H1 (cell line): ENCODE data around the gene ZNF524. TPM values are rescaled to one million over a fixed set of nuclear protein-coding genes. Genes with fewer than 3 reads are reported as not detected.

ENCODE experiments used
- ASH2L ChIP-seq: fragments of 200-600, 300-600 bp; sonication (generic); IDR thresholded peaks from one replicate; pipeline ENCODE4 v1.7.1; 2017; ENCODE audit warnings: low read length
- CHD1 ChIP-seq: IDR thresholded peaks from 2 replicates; pipeline ENCODE4 v1.6.1; 2012; ENCODE audit warnings: low read depth, low read length, improper control_type of control experiment
- CHD2 ChIP-seq: IDR thresholded peaks from 2 replicates; pipeline ENCODE4 v1.6.1; 2012; ENCODE audit warnings: low read length, improper control_type of control experiment
- CREB1 ChIP-seq: IDR thresholded peaks from 2 replicates; pipeline ENCODE4 v1.6.1; 2012; ENCODE audit warnings: inconsistent platforms
- EGR1 ChIP-seq: IDR thresholded peaks from 2 replicates; pipeline ENCODE4 v1.6.1; 2011; ENCODE audit warnings: low read depth, low read length, borderline replicate concordance
- HDAC2 ChIP-seq, 2 experiments: fragments of 300-600 bp in 1 of 2; sonication (generic) in 1 of 2; IDR thresholded peaks; 2 replicates each; pipeline ENCODE4 v1.6.1; 2011 to 2012; ENCODE audit warnings: low read depth in 2 of 2, low read length in 2 of 2, mild to moderate bottlenecking in 2 of 2, moderate library complexity in 2 of 2, borderline replicate concordance in 1 of 2, inconsistent platforms in 1 of 2
- HDAC6 ChIP-seq: IDR thresholded peaks from one replicate; pipeline ENCODE4 v1.7.1; 2012; ENCODE audit warnings: low read depth, mild to moderate bottlenecking, inconsistent platforms, low read length, moderate library complexity
- JUND ChIP-seq: IDR thresholded peaks from 2 replicates; pipeline ENCODE4 v1.6.1; 2011; ENCODE audit warnings: mild to moderate bottlenecking, improper control_type of control experiment, low read length
- KDM4A ChIP-seq: IDR thresholded peaks from one replicate; pipeline ENCODE4 v1.7.1; 2012; ENCODE audit warnings: low read depth, mild to moderate bottlenecking, moderate library complexity, low read length, inconsistent platforms; ENCODE audit not compliant: severe bottlenecking
- PHF8 ChIP-seq: fragments of 200-600 bp; sonication (generic); conservative IDR thresholded peaks from 2 replicates; pipeline ENCODE4 v1.7.1; 2012; ENCODE audit warnings: low read depth, mild to moderate bottlenecking, inconsistent platforms, low read length, moderate library complexity
- POLR2AphosphoS5 ChIP-seq: IDR thresholded peaks from 2 replicates; pipeline ENCODE4 v1.6.1; 2011; ENCODE audit warnings: low read depth, low read length
- RAD21 ChIP-seq, 2 experiments: IDR thresholded peaks in 1 of 2; conservative IDR thresholded peaks in 1 of 2; 2 replicates each; pipeline ENCODE4 v1.6.1; 2011; ENCODE audit warnings: low read depth in 2 of 2, low read length in 2 of 2, improper control_type of control experiment in 1 of 2, inconsistent platforms in 1 of 2, mild to moderate bottlenecking in 1 of 2, moderate library complexity in 1 of 2
- RXRA ChIP-seq: IDR thresholded peaks from 2 replicates; pipeline ENCODE4 v1.6.1; 2011; ENCODE audit warnings: low read depth, mild to moderate bottlenecking, low read length, moderate library complexity; ENCODE audit not compliant: insufficient read depth
- SAP30 ChIP-seq: fragments of 300-600 bp; sonication (generic); IDR thresholded peaks from 2 replicates; pipeline ENCODE4 v1.7.1; 2012; ENCODE audit warnings: low read length, moderate library complexity, mild to moderate bottlenecking, inconsistent platforms; ENCODE audit not compliant: insufficient read depth, insufficient replicate concordance
- SIN3A ChIP-seq, 2 experiments: IDR thresholded peaks in 1 of 2; conservative IDR thresholded peaks in 1 of 2; 2 replicates each; pipeline ENCODE4 v1.6.1; 2011 to 2012; ENCODE audit warnings: low read length in 2 of 2, improper control_type of control experiment in 1 of 2, low read depth in 1 of 2, mild to moderate bottlenecking in 1 of 2
- SP1 ChIP-seq: IDR thresholded peaks from 2 replicates; pipeline ENCODE4 v1.6.1; 2011; ENCODE audit warnings: low read depth, low read length
- SP4 ChIP-seq: IDR thresholded peaks from 2 replicates; pipeline ENCODE4 v1.6.1; 2012; ENCODE audit warnings: low read length, inconsistent platforms
- SRF ChIP-seq: IDR thresholded peaks from 2 replicates; pipeline ENCODE4 v1.6.1; 2011; ENCODE audit warnings: mild to moderate bottlenecking, low read depth, low read length, moderate library complexity
- TAF1 ChIP-seq: IDR thresholded peaks from 2 replicates; pipeline ENCODE4 v1.6.1; 2011; ENCODE audit warnings: mild to moderate bottlenecking, low read depth, low read length
- TBP ChIP-seq: IDR thresholded peaks from 2 replicates; pipeline ENCODE4 v1.6.1; 2011; ENCODE audit warnings: low read depth, low read length, improper control_type of control experiment
- YY1 ChIP-seq: IDR thresholded peaks from 2 replicates; pipeline ENCODE4 v1.6.1; 2011; ENCODE audit warnings: low read depth, mild to moderate bottlenecking, low read length
- polyA plus RNA-seq, 7 experiments: library from polyadenylated mRNA; depleted of rRNA in 3 of 7; stranded (reverse) in 5 of 7; unstranded in 2 of 7; fragments of >200 nt in 5 of 7; fragments of 200-250 nt in 2 of 7; gene quantifications; 1 replicate in 5 of 7; 2 replicates in 1 of 7; 4 replicates in 1 of 7; pipeline versions ENCODE4 v1.2.1 to v1.2.3, GENCODE V29; 2011 to 2013; ENCODE audit warnings: missing spikeins in 2 of 7, mixed read lengths in 2 of 7
- total RNA-seq: library from RNA; stranded (reverse); fragmentation: NEBNext Ultra II Directional; extraction: Animal tissue kit (Norgen Biotek cat#: 25700); gene quantifications from 2 replicates; pipeline ENCODE4 v1.2.1, GENCODE V29; 2021
- TF ChIP-seq, protein P1 (sequence below): IDR thresholded peaks from 2 replicates; pipeline ENCODE4 v1.6.1; 2012; ENCODE audit warnings: inconsistent platforms
- TF ChIP-seq, protein P2 (sequence below): IDR thresholded peaks from 2 replicates; pipeline ENCODE4 v1.6.1; 2011; ENCODE audit warnings: low read depth, mild to moderate bottlenecking, low read length; ENCODE audit not compliant: insufficient read depth

The ZNF524 gene
- total and polyA plus RNA-seq, 2 of the 8 experiments (the other 6 are each of a cell fraction or from before 2014, with no cell fraction given) = 4.4 to 4.7 TPM

DNA sequence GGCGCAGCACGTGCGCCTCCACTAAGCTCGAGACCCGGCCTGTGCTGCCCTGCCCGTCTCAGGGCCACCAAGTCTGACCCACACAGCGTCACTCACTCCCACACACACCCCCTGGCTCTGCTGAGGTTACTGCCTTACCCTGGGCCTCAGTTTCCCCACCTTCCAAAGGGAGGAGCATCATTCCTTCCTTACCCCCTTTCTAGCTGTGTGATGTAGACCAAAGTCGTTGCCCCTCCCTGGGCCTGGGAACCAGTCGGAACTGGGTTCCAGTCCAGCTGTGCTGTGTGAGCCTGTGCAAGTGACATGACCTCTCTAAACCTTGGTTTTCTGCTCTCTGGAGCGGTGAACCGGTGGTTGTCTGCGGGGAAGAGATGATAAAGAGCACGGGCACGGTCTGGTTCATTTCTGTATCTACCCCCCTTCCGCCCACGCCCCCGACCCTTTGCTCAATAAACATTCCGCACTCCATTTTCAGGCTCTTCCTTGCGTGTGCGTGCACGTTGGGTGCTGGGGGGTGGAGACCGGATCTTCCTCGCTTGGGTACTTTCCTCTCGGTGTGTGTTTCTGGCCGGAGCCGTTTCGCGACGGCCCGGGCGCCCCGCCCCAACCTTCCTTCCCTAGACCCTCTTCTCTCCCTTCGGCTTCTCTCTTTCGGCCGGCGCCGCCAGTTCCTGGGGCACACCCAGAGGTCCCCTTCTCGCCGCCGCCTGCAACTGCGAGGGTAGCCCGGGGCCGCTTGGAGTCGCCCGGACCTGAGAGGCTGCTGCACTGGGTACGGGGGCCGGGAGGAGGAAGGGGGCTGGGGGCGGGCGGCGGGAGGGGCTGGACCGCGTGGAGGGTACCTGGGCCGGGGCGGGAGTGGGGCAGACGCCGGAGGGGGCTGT, 43.2 kb downstream of the ZNF524 start, which contains the start of gene ZNF581 (continued):
- TF ChIP-seq, protein P1, sequence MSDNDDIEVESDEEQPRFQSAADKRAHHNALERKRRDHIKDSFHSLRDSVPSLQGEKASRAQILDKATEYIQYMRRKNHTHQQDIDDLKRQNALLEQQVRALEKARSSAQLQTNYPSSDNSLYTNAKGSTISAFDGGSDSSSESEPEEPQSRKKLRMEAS = peak; percentile 49; the same call in 1 of the 2 replicates
- TF ChIP-seq RXRA (no peak), YY1 (0 out of 2 replicates have a peak, but pooled peaks have one; percentile 58), PHF8 (0 out of 2 replicates have a peak, but pooled peaks have one; percentile 39), RAD21 (IDR thresholded peaks at IDR 0.05 in 1 of 2, conservative IDR thresholded peaks at IDR 0.05 in 1 of 2; ENCODE audit: low read depth in 2 of 2, low read length in 2 of 2) (no peak), SP1 (peak; percentile 73), POLR2AphosphoS5 (peak; percentile 27), SP4 (0 out of 2 replicates have a peak, but pooled peaks have one; percentile 54), EGR1 (peak; percentile 45; the same call in 1 of the 2 replicates), TBP (peak; percentile 84), SRF (0 out of 2 replicates have a peak, but pooled peaks have one; percentile 17), JUND (no peak), SAP30 (peak; percentile 42), KDM4A (peak; percentile 45), CHD2 (no peak), CREB1 (peak; percentile 53), ASH2L (peak; percentile 56), CHD1 (no peak), TAF1 (peak; percentile 81), HDAC2 (IDR thresholded peaks at IDR 0.05; ENCODE audit: borderline replicate concordance in 1 of 2, low read depth in 2 of 2, low read length in 2 of 2) (0 out of 4 replicates have a peak, but pooled peaks have one; percentile 10 to 18), SIN3A (conservative IDR thresholded peaks at IDR 0.05 in 1 of 2, IDR thresholded peaks at IDR 0.05 in 1 of 2; ENCODE audit: low read depth in 1 of 2, low read length in 2 of 2) (peak; percentile 93 to 97; a peak in 3 of 4 replicates), HDAC6 (no peak)
- TF ChIP-seq, protein P2, sequence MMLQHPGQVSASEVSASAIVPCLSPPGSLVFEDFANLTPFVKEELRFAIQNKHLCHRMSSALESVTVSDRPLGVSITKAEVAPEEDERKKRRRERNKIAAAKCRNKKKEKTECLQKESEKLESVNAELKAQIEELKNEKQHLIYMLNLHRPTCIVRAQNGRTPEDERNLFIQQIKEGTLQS = no peak
